GM08714 (cell line): Measurements from ENCODE around the gene CARD6.
A peak's percentile ranks its signal among the peaks of the same experiment; 100 is the strongest.
"Not testable (repeated sequence)": the region's sequence is repeated elsewhere in the genome, so short reads cannot be mapped to it uniquely, and the experiment has no call there.

Source experiments
- H3K4me3 ChIP-seq: fragments of 200-500 bp; sonication (Bioruptor generic); 2 replicates; pipeline ENCODE4 v1.5.1; 2014; ENCODE audit warnings: mild to moderate bottlenecking, low read length, inconsistent platforms
- ZNF274 ChIP-seq: IDR thresholded peaks from 2 replicates; pipeline ENCODE4 v1.6.1; 2012; ENCODE audit warnings: mild to moderate bottlenecking, low read depth, low read length

CARD6 gene

GRCh38 chr5:40834849-40835787 lies 6.0 kb upstream of the CARD6 start, which contains the start of gene RPL37:
TSS of gene RPL37 (minus strand) at chr5:40835222. CDS start at chr5:40835185, 37 bp downstream.
- H3K4me3 ChIP-seq, result peak within 1 kb of the TSS; percentile 99
- no peak for TF ChIP-seq ZNF274

GRCh38 chr5:40838086-40838485 lies 3.1 kb upstream of the CARD6 start:
- H3K4me3 ChIP-seq, result no peak overlapping the region
- TF ChIP-seq ZNF274, result no peak

GRCh38 chr5:40842351-40842750 lies 1.2 kb downstream of the CARD6 start:
- no peak for TF ChIP-seq ZNF274
- no peak overlapping the region; the same call in 1 of the 2 replicates for H3K4me3 ChIP-seq

- no peak overlapping the region for H3K4me3 ChIP-seq
- TF ChIP-seq ZNF274, result no peak
Measured at GRCh38 chr5:40844565-40844964, 3.4 kb downstream of the CARD6 start.

- H3K4me3 ChIP-seq, result no peak overlapping the region
- no peak for TF ChIP-seq ZNF274
Measured at GRCh38 chr5:40846371-40846770, 5.2 kb downstream of the CARD6 start.

GRCh38 chr5:40847525-40847924 lies 6.4 kb downstream of the CARD6 start:
- TF ChIP-seq ZNF274, result no peak
- no peak overlapping the region for H3K4me3 ChIP-seq

GRCh38 chr5:40853632-40854192 lies 12.5 kb downstream of the CARD6 start:
- no peak for TF ChIP-seq ZNF274
- no peak overlapping the region for H3K4me3 ChIP-seq

GRCh38 chr5:40860711-40861110 lies 19.5 kb downstream of the CARD6 start:
- no peak overlapping the region for H3K4me3 ChIP-seq
- no peak for TF ChIP-seq ZNF274

- not testable (repeated sequence) for H3K4me3 ChIP-seq
Measured at GRCh38 chr5:40865004-40865403, 23.8 kb downstream of the CARD6 start.

GRCh38 chr5:40866844-40867243 lies 25.7 kb downstream of the CARD6 start:
- no peak for TF ChIP-seq ZNF274

GRCh38 chr5:40869384-40869783 lies 28.2 kb downstream of the CARD6 start:
- no peak overlapping the region for H3K4me3 ChIP-seq
- no peak for TF ChIP-seq ZNF274

More at GRCh38 chr5:40866844-40867243, 25.7 kb downstream of the CARD6 start:
- H3K4me3 ChIP-seq, result no peak overlapping the region

- no peak for TF ChIP-seq ZNF274
- no peak overlapping the region for H3K4me3 ChIP-seq
Measured at GRCh38 chr5:40871177-40871576, 30.0 kb downstream of the CARD6 start.

- H3K4me3 ChIP-seq, result not testable (repeated sequence)
Measured at GRCh38 chr5:40872253-40872652, 31.1 kb downstream of the CARD6 start.

- no peak for TF ChIP-seq ZNF274
- H3K4me3 ChIP-seq, result no peak overlapping the region
Measured at GRCh38 chr5:40873286-40873880, 32.2 kb downstream of the CARD6 start.

- TF ChIP-seq ZNF274, result no peak
- H3K4me3 ChIP-seq, result no peak overlapping the region
Measured at GRCh38 chr5:40875958-40876357, 34.8 kb downstream of the CARD6 start.
